UCSD-AML1 (cell line): Measurements from ENCODE around the gene CELF2.

ENCODE experiments used
- DNase-seq: peaks from one replicate; lab custom pipeline; 2025; ENCODE audit not compliant: unreplicated experiment; lab: John Stamatoyannopoulos, UW

Gene CELF2

DNA sequence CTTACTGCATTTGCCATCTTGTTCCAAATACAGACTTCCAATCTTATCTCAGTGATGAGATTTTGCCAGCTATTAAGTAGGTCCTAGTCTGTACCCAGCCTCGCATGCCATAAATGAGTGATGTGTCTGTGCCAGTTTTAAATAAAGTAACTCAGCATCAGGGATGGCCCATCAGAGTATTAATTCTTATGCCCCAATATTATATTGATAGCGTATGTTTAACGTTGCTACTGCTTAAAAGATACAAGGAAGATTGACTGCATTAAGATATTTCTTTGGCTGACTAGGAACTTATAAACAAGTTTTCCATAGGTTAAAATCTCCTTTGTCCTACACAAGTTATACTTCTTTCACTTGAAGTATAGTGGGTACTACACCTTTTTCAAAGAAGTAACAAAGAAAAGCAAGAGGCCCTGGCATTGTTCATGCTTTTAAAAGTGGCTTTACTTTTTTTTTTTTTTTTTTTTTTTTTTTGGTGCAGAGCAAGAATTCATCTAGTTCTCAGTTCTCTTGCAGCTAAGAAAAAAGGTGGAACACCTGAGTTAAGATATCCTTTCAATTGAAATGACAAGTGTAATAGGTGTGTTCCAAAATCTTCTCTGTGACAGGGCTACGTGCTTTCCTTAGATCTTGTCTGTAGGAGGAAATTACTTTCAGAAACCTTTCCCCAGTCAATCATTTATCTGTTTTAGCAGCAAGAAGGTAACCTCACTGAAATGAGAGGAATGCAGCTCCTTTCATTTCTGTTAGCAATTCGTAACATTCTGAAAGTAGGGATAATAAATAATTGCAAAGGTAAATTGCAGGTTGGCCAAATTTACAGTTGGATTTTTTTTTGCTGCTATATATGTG, 245.0 kb downstream of the CELF2 start:
- DNase-seq, result no peak

GRCh38 chr10:11263767-11264166, 246.1 kb downstream of the CELF2 start:
- DNase-seq, result no peak

DNA sequence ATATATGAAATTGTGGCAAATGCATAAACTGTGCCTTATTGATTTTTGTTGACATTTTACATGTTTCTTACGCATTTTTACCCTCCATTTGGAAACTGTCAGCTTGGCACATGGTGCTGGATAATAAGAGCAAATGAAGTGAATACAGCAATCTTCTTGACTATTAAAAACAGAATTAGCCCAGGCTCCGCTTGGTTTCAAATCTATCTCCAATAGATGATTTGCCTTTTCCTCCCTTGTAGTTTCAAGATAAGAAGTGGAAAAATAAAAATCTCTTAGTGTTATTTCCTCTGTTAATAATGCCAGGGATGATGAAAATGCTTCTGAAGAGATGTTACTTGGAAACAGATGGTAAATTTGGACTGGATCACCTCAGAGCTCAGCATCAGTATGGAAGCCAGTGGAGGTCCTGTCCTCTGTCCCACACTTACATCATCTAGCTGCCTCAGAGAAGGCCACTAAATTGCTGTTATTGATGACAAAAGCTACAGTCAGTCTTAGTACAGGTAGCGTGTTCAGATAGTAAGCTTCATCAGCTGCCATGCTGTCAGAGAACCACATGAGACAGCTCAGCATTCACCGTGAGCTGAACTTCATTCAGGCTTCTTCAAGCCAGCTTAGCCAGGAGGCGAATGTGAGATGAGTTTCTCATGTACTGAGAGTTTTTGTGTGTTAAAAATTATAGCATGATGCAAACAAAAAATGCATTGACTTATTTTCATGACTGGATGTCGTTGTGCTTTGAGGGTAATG, 246.8 kb downstream of the CELF2 start:
- no peak for DNase-seq

- DNase-seq, result no peak
Observed at GRCh38 chr10:11265484-11265883, 247.8 kb downstream of the CELF2 start.

- DNase-seq, result no peak
Observed at GRCh38 chr10:11266426-11266825, 248.8 kb downstream of the CELF2 start.

DNA sequence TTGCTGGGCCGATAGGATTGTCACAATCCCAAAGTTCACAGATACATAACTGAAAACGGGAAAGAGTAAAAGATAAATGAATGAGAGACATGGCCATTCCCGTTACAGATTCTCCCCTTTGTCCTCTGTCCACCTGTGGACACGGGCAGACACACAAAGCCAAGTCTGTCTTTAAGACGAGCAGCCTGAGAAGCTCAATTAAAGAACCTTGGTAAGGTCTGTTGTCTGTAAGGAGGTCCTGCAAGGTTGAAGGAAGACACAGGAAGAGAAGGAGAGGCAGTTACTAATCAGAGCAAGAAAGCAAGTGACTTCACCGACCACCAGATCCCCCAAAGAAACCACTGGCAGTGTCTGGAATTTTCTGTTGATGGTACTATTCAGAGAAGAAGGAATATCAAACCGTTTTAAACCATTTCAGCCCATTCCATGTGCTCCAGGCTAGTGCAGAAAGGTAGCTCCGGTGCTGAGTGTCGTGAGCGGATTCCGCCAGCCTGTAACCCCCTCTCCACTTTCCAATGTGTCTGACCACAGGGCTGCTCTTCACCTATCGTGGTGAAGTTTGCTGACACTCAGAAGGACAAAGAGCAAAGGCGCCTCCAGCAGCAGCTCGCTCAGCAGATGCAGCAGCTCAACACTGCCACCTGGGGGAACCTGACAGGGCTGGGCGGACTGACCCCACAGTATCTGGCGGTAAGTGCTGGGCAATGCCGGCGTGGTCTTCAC, 252.6 kb downstream of the CELF2 start:
- peak; percentile 49 for DNase-seq

GRCh38 chr10:11270858-11271179, 253.1 kb downstream of the CELF2 start:
- DNase-seq, result no peak

- no peak for DNase-seq
Observed at GRCh38 chr10:11272915-11273389, 255.3 kb downstream of the CELF2 start.

DNA sequence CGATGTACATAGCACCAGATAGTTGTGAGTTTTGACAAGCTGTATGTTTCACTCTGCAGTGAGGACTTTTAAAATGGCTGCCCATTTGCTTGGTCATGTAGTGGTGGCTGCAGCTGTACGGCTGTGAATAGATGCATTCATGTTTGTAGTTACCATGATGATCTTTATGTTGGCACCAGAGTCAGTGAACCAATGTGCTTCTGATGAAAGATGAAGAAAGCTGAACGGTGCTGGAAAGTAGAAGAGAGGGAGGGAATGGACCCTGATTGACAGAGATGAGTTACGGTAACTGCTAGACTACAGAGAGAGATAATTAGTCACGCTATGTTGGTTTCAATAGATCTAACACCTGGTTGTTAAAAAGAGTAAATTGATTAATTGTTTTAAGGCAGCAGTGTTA, 256.8 kb downstream of the CELF2 start:
- no peak for DNase-seq

- DNase-seq, result no peak
Observed at GRCh38 chr10:11275651-11276050, 258.0 kb downstream of the CELF2 start.

DNA sequence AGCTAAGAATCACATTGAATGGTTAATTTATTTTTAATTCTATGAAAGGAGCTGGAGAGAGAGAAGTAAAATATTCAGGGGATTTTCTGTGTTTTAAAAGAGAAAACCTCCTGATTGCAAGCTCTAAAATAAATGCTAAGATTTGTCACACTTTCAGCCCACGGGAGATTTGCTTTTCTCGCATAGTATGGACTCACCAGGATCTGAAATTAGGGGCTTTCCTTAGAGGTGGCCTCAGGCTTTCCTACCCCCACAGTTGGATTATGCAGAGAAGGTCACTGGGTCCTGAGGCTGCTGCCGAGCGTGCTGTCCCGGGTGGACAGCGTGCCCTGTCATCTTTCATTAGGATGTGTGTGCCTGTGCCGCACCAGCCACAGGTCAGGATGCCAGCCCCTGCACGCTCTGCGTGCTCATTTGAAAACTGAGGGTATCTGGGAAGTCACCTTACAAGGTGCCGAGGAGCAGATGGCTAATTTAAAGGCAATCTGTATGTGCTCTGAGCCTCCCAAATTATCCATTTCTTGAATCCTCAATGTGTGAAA, 258.8 kb downstream of the CELF2 start:
- no peak for DNase-seq

GRCh38 chr10:11279314-11279713, 261.6 kb downstream of the CELF2 start:
- no peak for DNase-seq

DNA sequence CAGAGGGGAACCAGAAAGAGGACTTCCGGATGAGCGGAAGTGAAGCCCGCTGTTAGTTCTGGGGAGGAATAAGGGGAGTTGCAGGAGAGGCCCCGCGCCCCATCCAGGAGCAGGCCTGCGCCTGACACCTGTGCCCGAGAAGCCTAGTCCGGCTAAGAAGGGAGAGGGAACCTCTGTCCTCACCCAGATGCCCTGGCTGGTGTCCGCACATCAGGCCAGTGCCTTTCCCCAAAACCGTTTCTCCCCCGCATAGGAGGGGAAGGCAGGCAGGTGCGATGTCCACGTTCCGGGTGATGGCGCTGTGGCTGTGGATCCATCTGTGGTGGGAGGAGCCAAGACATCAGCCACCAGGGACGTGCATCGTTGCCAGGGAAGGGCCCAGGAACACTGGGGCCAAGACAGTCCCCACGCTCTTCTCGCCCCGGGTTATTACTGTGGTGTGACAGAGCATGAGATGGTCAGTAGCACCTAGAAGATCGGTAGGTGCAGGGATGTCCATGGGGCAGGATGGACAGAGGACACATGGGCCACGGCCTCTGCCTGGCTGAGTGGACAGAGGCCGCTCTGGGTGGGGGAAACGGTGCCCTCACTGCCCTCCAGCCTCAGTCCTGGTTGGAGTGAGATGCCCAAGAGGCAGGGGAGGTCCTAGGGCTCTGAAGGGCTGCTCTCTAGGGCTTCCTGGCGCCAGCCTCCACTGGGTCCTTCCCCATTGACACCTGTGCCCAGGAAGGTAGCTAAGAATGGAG, 262.7 kb downstream of the CELF2 start:
- no peak for DNase-seq

- peak; percentile 77 for DNase-seq
Observed at GRCh38 chr10:11282156-11282555, 264.5 kb downstream of the CELF2 start.

DNA sequence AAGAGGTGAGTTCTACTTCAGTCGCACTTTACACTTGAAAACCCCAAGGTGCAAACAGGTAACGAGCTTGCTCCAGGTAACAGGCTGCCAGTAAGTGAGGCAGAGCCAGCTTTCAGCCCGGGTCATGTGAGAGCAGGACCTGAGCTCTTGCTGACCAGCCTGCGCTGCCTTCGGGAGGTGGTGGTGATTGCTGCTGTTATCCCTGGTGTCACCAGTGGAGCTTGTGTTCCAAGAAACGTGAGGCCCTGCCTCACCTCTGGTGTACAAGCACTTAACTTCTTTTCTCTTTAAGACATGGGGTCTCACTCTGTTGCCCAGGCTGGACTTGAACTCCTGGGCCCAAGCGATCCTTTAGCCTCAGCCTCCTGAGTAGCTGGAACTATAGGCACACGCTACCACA, 265.0 kb downstream of the CELF2 start:
- no peak for DNase-seq

GRCh38 chr10:11284291-11285085, 266.8 kb downstream of the CELF2 start:
- DNase-seq, result no peak

DNA sequence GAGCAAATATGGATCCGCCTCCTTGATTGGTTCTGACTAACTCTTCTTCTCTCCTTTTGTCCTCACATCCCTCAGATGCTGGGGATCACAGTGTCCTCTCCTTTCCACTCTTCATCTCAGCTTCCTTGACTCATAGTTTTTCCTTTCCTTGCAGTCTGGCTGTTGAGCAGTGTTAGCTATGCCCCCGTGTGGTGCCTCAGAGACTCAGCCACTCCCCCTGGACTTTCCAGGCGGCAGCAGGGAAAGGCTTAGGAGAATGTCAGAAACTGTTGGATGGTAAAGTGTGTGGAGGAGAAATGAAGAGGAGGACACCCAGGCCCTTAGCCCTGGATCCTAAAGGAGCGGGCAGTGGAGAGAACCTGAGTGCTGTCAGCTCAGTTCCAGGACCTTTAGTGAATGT, 267.5 kb downstream of the CELF2 start:
- DNase-seq, result no peak

GRCh38 chr10:11286261-11286852, 268.7 kb downstream of the CELF2 start:
- DNase-seq, result no peak

- DNase-seq, result no peak
Observed at GRCh38 chr10:11288302-11288701, 270.6 kb downstream of the CELF2 start.
